Measurements from ENCODE around the gene GRID1.

The GRID1 gene

DNA sequence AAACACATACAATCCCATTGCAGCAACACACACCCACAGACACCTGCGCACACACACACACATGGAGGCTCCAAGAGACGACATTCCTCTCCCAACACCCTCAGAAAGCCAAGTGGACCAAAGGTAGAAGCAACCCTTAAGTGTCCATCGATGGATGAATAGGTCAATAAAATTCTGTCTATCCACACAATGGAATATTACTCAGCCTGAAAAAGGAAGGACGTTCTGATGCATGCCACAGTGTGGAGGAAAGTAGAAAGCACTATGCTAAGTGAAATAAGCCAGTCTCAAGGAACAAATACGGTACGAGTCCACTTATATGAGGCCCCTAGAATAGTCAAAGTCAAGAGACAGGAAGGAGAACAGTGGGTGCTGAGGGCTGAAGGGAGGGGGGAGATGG, 174.4 kb downstream of the GRID1 start:
- H3K4me3 ChIP-seq (ENCODE audit: low read length) = no peak overlapping the region
- H3K9ac ChIP-seq (ENCODE audit: low read length) = no peak overlapping the region
- peaks cover 5% of the 10 kb centered on the region for H3K27me3 ChIP-seq (replicated peaks; ENCODE audit: control insufficient read depth, insufficient read depth, low read length)
- H3K4me1 ChIP-seq (ENCODE audit: control insufficient read depth, insufficient read depth, low read length) = no peaks in the 10 kb centered on the region
- DNase-seq (ENCODE audit: low read depth) = no peak
- H3K36me3 ChIP-seq (ENCODE audit: control insufficient read depth, insufficient read depth, low read length, severe bottlenecking) = no peaks in the 10 kb centered on the region
- H3K9me3 ChIP-seq (ENCODE audit: control insufficient read depth, low read length) = no peaks in the 10 kb centered on the region

DNA sequence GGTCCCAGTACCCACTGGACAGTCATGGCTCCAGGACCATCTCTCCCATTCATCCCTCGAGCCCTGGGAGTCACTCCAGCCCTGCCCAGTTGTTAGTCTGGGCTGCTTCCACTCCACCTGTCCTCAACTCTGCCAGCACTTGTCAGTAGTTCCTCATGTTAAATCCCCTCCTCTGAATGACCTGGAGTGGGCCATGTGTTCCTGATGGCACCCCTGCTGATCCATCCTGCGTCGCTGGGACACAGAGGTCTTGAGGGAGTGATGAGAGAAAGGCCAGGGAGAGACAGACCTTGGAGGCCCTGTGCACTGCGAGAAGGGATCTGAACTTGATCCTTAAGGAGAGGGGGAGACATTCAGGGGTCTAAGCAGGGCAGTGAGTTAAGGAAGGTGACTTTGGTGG, 174.9 kb downstream of the GRID1 start:
- Histone ChIP-seq H3K9ac (ENCODE audit: low read length) (no peak overlapping the region), H3K9me3 (ENCODE audit: control insufficient read depth, low read length) (peaks cover 2% of the 10 kb centered on the region), H3K4me1 (ENCODE audit: control insufficient read depth, insufficient read depth, low read length) (no peaks in the 10 kb centered on the region), H3K4me3 (ENCODE audit: low read length) (no peak overlapping the region), H3K27me3 (replicated peaks; ENCODE audit: control insufficient read depth, insufficient read depth, low read length) (peaks cover 9% of the 10 kb centered on the region), H3K36me3 (ENCODE audit: control insufficient read depth, insufficient read depth, low read length, severe bottlenecking) (no peaks in the 10 kb centered on the region)
- no peak for DNase-seq (ENCODE audit: low read depth)

DNA sequence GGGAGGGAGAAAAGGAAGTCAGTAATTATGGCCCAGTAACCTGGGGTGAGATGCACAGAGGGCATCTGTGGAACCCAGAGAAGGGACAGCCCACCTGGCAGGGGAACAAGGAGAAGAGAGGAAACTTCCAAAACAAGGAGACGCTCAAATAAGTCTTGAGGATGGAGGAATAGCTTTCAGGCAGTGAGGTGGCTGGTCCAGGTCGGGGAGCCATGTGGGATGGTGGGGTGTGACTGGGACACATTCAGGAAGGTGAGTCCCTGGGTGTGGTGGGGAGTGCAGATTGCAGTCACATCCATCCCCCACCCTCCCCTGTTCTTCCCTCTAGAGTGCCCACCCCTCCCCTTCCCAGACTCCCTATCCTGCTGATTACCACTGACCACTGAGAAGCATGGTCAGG, 175.4 kb downstream of the GRID1 start:
- Histone ChIP-seq H3K9me3 (ENCODE audit: control insufficient read depth, low read length) (peaks cover 7% of the 10 kb centered on the region), H3K27me3 (replicated peaks; ENCODE audit: control insufficient read depth, insufficient read depth, low read length) (peaks cover 9% of the 10 kb centered on the region), H3K36me3 (ENCODE audit: control insufficient read depth, insufficient read depth, low read length, severe bottlenecking) (no peaks in the 10 kb centered on the region), H3K4me3 (ENCODE audit: low read length) (no peak overlapping the region), H3K4me1 (ENCODE audit: control insufficient read depth, insufficient read depth, low read length) (no peaks in the 10 kb centered on the region), H3K9ac (ENCODE audit: low read length) (no peak overlapping the region)
- DNase-seq (ENCODE audit: low read depth) = no peak

DNA sequence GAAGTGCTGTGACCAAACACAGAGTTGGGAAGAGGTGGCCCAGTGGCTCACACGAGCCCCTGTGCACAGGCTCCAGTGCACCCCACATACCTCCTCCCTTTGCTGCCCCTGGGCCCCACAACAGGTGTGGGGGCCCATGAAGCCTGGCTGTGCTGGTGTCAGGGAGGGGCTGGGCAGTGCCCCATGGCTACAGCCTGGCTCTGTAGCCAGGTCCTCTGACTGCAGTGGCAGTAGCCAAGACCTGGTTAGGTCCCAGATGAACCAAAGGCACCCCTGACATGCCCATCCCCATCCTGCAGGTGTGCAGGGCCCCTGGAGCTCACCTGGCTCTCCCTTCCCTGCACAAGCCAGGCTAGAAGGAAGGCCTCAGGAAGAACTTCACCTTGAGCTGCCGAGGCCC, 176.3 kb downstream of the GRID1 start:
- Histone ChIP-seq H3K36me3 (ENCODE audit: control insufficient read depth, insufficient read depth, low read length, severe bottlenecking) (no peaks in the 10 kb centered on the region), H3K9ac (ENCODE audit: low read length) (no peak overlapping the region), H3K27me3 (replicated peaks; ENCODE audit: control insufficient read depth, insufficient read depth, low read length) (peaks cover 9% of the 10 kb centered on the region), H3K4me1 (ENCODE audit: control insufficient read depth, insufficient read depth, low read length) (no peaks in the 10 kb centered on the region), H3K4me3 (ENCODE audit: low read length) (no peak overlapping the region), H3K9me3 (ENCODE audit: control insufficient read depth, low read length) (peaks cover 13% of the 10 kb centered on the region)
- no peak for DNase-seq (ENCODE audit: low read depth)

DNA sequence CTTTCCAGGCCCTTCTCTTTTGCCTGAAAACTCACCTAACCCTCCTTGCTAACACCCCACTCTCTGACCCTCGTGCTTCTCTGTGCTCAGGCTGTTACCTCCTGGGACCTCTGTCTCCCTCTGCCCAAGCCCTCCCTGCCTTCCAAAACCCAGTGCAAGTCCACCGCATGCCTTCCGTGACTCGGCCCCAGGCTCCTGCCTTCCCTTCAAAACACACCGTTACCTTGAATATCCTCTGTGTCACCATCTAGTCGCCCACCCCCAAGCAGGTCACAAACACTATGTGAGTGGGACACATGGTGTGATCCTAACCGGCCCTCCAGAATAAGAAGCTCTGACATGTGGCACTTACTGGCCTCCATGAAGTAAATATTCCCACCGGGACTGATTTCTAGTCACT, 176.7 kb downstream of the GRID1 start:
- H3K4me1 ChIP-seq (ENCODE audit: control insufficient read depth, insufficient read depth, low read length) = no peaks in the 10 kb centered on the region
- no peak overlapping the region for H3K9ac ChIP-seq (ENCODE audit: low read length)
- H3K36me3 ChIP-seq (ENCODE audit: control insufficient read depth, insufficient read depth, low read length, severe bottlenecking) = no peaks in the 10 kb centered on the region
- DNase-seq (ENCODE audit: low read depth) = no peak
- no peak overlapping the region for H3K4me3 ChIP-seq (ENCODE audit: low read length)
- H3K27me3 ChIP-seq (replicated peaks; ENCODE audit: control insufficient read depth, insufficient read depth, low read length) = peaks cover 9% of the 10 kb centered on the region
- H3K9me3 ChIP-seq (ENCODE audit: control insufficient read depth, low read length) = peaks cover 13% of the 10 kb centered on the region

DNA sequence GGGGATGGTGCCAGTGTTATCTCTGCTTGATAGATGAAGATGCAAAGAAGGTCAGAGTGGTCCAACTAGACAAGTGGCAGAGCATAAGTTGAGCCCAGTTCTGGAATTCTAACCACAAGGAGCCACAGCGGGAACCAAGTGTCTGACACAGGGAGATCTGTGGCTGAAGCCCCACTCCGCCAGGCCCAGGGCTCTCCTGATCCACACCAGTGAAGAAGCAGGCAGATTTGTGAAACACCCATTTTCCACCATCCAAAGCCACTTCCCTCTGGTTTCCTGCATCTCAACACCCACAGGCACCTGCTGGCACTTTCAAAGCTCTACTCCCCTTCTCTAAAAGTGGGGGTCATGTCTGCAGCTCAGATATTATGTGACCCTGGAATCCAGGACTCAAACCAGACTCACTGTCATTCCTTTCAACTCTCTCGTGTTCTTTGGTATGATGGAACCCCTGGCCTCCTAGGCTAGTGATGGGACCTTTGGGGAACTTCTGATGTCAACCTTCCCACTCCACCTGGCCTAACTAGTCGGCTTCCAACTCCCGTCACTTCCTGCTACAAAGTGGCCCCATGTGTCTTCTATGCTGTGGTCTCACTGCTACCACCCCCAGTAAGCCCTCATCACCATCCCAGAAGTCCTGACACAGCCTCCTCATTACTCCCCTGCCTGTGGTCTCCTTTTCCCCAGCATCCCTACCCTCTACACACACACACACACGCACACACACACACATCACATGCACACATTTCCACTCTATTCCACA, 177.6 kb downstream of the GRID1 start:
- peaks cover 13% of the 10 kb centered on the region for H3K9me3 ChIP-seq (ENCODE audit: control insufficient read depth, low read length)
- DNase-seq (ENCODE audit: low read depth) = no peak
- no peaks in the 10 kb centered on the region for H3K36me3 ChIP-seq (ENCODE audit: control insufficient read depth, insufficient read depth, low read length, severe bottlenecking)
- no peaks in the 10 kb centered on the region for H3K4me1 ChIP-seq (ENCODE audit: control insufficient read depth, insufficient read depth, low read length)
- H3K27me3 ChIP-seq (replicated peaks; ENCODE audit: control insufficient read depth, insufficient read depth, low read length) = peaks cover 7% of the 10 kb centered on the region
- H3K4me3 ChIP-seq (ENCODE audit: low read length) = no peak overlapping the region
- no peak overlapping the region for H3K9ac ChIP-seq (ENCODE audit: low read length)

DNA sequence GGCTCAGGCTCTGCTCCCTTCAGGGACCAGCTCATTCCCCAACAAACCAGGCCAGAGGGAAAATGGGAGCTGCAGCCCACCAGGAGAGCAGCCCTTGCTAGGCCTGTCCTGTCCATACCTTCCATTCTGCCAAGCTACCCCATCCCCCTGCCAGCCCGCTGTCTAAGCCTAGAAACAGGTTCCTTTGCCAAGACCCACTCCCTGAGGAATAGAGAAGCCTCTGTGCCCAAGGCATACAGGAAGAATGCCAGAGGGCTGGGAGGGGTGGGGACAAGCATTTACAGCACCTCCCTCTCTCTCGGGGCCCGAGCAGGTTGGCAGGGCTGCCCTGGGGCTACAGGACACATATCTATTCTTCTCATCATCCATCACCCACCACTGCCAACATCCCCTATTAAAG, 178.3 kb downstream of the GRID1 start:
- no peak for DNase-seq (ENCODE audit: low read depth)
- Histone ChIP-seq H3K9ac (ENCODE audit: low read length) (no peak overlapping the region), H3K4me1 (ENCODE audit: control insufficient read depth, insufficient read depth, low read length) (no peaks in the 10 kb centered on the region), H3K36me3 (ENCODE audit: control insufficient read depth, insufficient read depth, low read length, severe bottlenecking) (no peaks in the 10 kb centered on the region), H3K4me3 (ENCODE audit: low read length) (no peak overlapping the region), H3K9me3 (ENCODE audit: control insufficient read depth, low read length) (peaks cover 13% of the 10 kb centered on the region), H3K27me3 (replicated peaks; ENCODE audit: control insufficient read depth, insufficient read depth, low read length) (peaks cover 6% of the 10 kb centered on the region)

DNA sequence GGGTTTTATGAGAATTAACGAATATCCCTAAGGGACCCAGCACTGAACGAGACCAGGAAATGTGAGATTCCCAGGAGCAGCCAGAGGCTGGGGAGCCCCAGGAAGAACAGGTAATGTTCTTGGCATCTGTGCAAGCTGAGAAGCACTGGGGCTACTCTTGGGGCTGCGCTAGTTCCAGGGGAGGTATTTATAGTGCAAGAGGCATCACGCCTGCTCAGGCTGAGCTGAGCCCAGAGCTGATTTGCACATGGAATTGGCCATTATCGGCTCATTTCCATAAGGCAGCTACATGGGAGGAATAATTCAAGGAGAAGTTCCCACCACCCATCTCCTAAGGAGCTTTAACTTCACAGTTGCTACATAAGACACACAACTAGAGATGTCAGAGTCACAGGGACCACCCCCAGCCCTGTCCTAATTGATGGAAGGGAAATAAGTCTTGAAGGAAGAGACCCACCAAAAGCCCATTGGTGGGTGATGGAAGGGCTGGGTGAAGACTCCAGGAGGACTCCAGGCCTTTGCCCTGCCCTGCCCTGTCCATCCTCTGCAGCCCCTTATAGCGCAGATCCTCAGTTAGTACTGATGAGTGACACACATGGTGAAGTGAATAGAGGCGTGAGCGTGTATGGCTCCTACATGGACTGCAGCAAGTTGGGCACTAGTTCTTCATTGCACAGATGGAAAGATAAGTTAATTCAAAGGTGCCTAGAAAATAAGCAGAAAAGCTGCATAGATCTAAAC, 178.9 kb downstream of the GRID1 start:
- Histone ChIP-seq H3K9me3 (ENCODE audit: control insufficient read depth, low read length) (peaks cover 13% of the 10 kb centered on the region), H3K4me1 (ENCODE audit: control insufficient read depth, insufficient read depth, low read length) (no peaks in the 10 kb centered on the region), H3K9ac (ENCODE audit: low read length) (no peak overlapping the region), H3K36me3 (ENCODE audit: control insufficient read depth, insufficient read depth, low read length, severe bottlenecking) (no peaks in the 10 kb centered on the region), H3K4me3 (ENCODE audit: low read length) (no peak overlapping the region), H3K27me3 (replicated peaks; ENCODE audit: control insufficient read depth, insufficient read depth, low read length) (peaks cover 6% of the 10 kb centered on the region)
- DNase-seq (ENCODE audit: low read depth) = no peak

DNA sequence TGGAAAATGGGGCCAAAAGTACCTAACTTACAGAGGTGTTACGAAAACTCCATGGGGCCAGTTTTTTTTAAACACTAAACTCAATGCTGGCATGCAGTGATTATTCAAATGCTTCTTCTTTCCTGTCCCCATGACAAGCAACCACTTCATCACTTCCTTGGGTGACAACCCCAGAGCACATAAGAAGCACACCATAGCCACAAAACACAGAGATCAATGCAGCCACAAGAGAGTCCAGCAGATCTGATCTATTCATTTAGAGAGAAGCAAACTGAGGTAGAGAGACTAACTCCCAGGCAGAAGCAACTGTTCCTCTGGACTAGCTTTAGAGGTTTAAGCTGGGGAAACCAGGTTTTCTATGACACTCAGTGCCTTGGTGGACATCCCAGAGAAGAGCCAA, 180.0 kb downstream of the GRID1 start:
- no peaks in the 10 kb centered on the region for H3K36me3 ChIP-seq (ENCODE audit: control insufficient read depth, insufficient read depth, low read length, severe bottlenecking)
- peaks cover 6% of the 10 kb centered on the region for H3K27me3 ChIP-seq (replicated peaks; ENCODE audit: control insufficient read depth, insufficient read depth, low read length)
- H3K4me1 ChIP-seq (ENCODE audit: control insufficient read depth, insufficient read depth, low read length) = no peaks in the 10 kb centered on the region
- H3K9me3 ChIP-seq (ENCODE audit: control insufficient read depth, low read length) = peaks cover 13% of the 10 kb centered on the region
- H3K9ac ChIP-seq (ENCODE audit: low read length) = no peak overlapping the region
- H3K4me3 ChIP-seq (ENCODE audit: low read length) = no peak overlapping the region
- DNase-seq (ENCODE audit: low read depth) = no peak

DNA sequence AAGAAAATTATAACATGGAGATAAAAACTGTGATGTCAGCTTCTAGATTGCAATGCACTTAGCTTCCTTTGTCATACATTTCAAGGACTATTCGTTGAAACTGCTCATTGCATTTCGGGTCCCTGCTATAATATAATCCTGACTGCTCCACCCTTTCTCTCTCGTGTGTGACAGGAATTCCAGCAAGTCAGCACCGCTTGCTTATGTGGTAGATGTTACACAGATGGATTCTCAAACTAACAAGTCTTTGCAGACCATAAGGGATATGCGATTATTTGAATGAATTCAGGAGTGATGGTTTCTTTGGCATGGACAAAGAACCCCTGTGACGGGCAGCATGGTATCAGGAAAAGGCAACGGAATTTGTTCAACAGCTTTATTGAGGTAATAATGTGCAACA, 184.0 kb downstream of the GRID1 start:
- no peaks in the 10 kb centered on the region for H3K36me3 ChIP-seq (ENCODE audit: control insufficient read depth, insufficient read depth, low read length, severe bottlenecking)
- no peaks in the 10 kb centered on the region for H3K4me1 ChIP-seq (ENCODE audit: control insufficient read depth, insufficient read depth, low read length)
- H3K9ac ChIP-seq (ENCODE audit: low read length) = no peak overlapping the region
- DNase-seq (ENCODE audit: low read depth) = no peak
- H3K9me3 ChIP-seq (ENCODE audit: control insufficient read depth, low read length) = peaks cover 13% of the 10 kb centered on the region
- peaks cover 11% of the 10 kb centered on the region for H3K27me3 ChIP-seq (replicated peaks; ENCODE audit: control insufficient read depth, insufficient read depth, low read length)
- no peak overlapping the region for H3K4me3 ChIP-seq (ENCODE audit: low read length)

DNA sequence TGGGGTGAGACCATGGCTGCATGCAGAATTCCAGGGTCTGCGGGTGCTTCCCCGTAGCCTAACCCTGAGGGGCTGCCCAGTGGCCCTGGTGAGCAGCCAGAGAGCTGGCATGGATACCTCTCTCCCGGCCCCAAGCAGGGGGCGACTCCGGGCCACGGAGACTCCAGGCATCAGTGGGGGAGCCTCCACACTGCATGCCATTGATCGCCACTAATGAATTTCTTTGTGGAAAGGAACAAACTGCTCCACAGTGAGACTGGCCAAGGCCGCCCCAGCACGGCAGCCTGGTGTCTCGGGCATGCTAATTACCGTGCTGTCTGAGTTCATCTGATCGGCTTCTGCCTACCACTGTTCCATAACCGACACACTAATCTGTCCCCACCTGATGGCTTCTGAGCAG, 184.4 kb downstream of the GRID1 start:
- Histone ChIP-seq H3K4me1 (ENCODE audit: control insufficient read depth, insufficient read depth, low read length) (no peaks in the 10 kb centered on the region), H3K36me3 (ENCODE audit: control insufficient read depth, insufficient read depth, low read length, severe bottlenecking) (no peaks in the 10 kb centered on the region), H3K4me3 (ENCODE audit: low read length) (no peak overlapping the region), H3K27me3 (replicated peaks; ENCODE audit: control insufficient read depth, insufficient read depth, low read length) (peaks cover 10% of the 10 kb centered on the region), H3K9ac (ENCODE audit: low read length) (no peak overlapping the region), H3K9me3 (ENCODE audit: control insufficient read depth, low read length) (peaks cover 13% of the 10 kb centered on the region)
- no peak for DNase-seq (ENCODE audit: low read depth)
